Stimulated activated CD4-positive, alpha-beta T cell treated with anti-CD3 and anti-CD28 coated beads, TNF-alpha, amount 100 ng/mL, for 24 hours (primary cell): ENCODE measurements around the gene PRSS53.
A peak's percentile ranks its signal among the peaks of the same experiment; 100 is the strongest.
"Not testable (repeated sequence)": the region's sequence is repeated elsewhere in the genome, so short reads cannot be mapped to it uniquely, and the experiment has no call there.

Experiments
- DNase-seq, 3 experiments: peaks; one replicate each; pipeline ENCODE4 v3.0.0-alpha.2; 2020; ENCODE audit warnings: low read depth in 3 of 3

Gene PRSS53

DNA sequence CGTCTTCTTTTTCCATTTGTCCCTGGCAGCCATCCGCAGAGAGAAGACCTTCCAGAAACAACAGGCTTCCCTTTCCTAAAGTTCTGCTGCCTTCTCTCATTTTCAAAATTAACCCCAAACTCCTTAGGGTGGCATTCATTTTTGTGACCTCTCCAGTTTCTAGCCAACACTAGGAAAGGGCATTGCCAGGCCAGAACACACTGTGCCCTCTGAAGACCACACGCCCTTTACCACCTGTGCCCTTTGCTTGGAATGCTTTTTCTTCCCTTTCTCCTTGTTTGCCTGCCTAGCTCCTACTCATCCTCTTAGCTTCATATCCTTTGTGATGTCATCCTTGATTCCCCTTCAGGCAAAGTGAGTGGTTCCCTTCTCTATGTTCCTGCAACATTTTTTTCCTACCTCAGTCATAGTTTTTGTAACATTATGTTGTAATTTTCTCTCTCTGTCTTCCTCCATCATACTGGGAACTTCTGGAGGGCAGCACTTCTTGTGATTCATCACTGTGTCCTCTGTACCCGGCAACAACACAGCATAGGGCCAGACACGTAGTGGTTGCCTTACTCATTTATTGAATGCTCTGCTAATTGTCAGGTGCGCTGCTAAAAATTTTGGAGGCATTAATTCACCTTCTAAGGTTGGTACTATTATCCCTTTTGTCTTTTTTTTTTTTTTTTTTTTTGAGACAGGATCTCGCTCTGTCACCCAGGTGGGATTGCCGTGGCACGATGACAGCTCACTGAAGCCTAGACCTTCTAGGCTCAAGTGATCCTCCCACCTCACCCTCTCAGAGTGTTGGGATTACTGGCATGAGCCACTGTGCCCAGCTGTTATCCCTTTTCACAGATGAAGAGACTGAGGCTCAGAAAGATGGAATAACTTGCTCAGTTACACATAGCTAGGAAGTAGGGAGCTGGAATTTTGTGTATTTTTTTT, 29.7 kb upstream of the PRSS53 start:
- no peak for DNase-seq

DNA sequence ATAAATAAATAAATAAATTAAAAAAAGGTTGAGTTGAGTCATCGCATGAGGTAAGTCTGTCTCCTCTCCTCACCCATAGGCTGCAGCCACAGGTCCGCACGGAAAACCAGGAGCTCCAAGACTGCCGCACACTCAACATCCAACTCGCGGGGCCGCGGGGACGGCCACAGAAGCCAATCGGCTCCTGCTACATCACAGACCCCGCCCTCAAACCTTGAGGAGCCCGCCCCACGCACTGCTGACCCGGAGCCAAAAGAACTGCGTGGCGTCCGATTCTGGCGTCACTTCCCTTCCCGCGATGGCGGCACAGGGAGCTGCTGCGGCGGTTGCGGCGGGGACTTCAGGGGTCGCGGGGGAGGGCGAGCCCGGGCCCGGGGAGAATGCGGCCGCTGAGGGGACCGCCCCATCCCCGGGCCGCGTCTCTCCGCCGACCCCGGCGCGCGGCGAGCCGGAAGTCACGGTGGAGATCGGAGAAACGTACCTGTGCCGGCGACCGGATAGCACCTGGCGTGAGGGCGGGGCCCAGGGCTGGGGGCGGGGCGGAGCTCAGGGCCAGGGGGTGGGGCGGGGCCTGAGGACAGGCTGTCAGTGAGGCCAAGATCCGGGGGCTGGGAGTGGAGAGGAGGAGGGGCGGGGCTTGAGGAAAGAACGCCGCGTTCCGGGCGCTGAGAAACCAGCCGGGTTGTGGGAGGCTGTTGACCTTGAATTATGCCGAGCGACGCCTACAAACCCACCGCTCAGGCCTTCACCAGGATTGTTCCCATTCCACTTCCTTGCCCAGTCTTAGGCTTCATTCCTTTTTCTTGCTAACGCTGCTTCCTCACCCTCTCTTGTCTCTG, 28.9 kb upstream of the PRSS53 start, which contains the start of gene KAT8:
Gene KAT8 (plus strand): TSS at position 281 of the 839 bp plus-strand sequence. CDS start 18 bp downstream, at position 299.
- DNase-seq, result peak; percentile 94 to 98 (median 98)

DNA sequence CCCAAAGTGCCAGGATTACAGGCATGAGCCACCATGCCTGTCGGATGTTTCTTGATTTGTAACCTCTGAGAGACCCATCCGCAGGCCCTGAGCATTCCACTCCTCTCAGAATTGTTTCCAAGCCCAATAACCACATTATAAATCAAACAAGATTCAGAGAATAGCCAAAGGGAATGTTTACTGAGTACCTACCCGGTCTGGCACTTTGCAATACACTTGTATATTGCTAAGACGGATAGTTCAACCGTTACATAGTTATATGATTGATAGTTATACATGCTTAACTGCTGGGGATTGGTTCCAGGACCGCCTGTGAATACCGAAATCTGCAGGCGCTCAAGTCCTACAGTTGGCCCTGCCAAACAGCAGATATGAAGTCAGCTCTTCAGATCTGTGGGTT, 25.7 kb upstream of the PRSS53 start:
- DNase-seq, result no peak

DNA sequence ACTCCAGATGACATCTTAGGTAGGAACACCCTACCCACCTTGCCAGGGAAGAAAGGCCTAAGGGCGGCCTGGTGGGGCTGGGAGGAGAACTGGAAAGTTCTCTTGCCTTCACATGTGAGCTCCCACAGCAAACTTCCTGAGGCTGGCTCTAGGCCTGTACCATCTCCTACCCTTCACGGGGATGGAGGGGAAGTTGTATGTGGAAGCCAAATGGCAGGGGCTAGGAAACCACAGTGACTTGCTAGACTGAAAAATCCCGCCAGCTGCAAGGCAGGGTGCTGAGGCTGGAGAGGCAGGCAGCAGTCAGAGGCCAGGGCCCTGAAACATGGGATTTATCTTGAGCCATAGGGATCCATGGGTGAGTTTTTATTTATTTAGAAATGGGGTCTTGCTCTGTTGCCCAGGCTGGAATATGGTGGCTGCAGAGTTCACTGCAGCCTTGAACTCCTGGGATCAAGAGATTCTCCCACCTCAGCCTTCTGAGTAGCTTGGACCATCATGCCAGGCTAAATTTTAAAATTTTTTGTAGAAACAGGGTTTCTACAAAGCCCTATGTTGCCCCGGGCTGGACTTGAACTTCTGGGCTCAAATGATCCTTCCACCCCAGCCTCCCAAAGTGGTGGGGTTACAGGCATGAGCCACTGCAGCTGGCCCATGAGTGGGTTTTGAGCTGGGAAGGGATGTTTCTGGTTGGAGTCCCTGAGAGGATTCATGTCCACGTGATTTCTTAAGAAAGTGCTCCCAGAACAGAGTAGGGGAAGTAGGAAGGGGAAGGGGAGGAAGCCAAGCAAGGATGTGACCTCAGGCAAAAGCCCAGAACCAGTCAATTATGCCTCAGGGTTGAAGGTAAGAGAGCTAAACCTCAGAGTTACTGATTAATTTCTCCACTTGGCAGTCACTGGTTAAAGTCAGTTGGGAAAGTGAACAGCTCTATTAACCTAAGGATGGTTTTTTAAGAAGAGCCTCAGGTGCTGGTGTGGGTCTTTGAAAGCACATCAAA, 24.7 kb upstream of the PRSS53 start:
- no peak for DNase-seq

DNA sequence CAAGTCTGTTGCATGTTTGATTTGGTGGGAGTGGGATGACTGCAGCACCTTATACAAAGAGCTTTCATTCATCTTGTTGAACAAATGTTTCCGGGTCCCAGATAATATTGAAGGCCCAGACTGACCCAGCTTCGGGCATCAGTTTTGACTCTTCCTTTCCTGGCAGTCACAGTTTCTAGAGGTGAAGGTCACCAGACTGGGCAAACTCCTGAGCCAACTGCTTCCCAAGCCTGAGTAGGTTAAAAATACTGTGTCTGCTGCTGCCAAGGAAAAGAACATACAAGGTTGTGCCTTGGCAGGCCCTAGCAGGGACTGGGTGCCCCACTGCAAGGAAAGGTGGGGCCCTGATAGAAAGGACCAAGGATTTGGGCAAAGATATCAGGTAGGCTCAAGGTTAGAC, 24.0 kb upstream of the PRSS53 start:
- no peak for DNase-seq

DNA sequence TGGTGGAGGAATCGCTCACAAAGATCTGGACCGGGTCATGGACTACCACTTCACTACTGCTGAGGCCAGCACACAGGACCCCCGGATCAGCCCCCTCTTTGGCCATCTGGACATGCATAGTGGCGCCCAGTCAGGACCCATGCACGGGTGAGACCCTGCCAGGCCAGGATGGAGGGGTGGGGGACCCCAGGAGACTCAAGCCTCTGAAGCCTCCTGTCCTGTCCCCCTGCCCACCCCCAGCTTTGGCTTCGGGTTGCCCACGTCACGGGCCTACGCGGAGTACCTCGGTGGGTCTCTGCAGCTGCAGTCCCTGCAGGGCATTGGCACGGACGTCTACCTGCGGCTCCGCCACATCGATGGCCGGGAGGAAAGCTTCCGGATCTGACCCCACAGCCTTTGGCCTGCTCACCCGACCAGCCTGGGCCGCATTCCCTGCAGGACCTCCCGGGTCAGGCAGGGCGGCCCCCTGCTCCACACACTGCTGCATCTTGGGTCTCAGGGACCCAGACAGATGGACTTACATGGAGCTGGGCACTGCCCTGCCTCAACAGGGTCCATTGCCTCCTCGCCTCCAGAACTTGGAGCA, 23.2 kb upstream of the PRSS53 start:
- no peak for DNase-seq

DNA sequence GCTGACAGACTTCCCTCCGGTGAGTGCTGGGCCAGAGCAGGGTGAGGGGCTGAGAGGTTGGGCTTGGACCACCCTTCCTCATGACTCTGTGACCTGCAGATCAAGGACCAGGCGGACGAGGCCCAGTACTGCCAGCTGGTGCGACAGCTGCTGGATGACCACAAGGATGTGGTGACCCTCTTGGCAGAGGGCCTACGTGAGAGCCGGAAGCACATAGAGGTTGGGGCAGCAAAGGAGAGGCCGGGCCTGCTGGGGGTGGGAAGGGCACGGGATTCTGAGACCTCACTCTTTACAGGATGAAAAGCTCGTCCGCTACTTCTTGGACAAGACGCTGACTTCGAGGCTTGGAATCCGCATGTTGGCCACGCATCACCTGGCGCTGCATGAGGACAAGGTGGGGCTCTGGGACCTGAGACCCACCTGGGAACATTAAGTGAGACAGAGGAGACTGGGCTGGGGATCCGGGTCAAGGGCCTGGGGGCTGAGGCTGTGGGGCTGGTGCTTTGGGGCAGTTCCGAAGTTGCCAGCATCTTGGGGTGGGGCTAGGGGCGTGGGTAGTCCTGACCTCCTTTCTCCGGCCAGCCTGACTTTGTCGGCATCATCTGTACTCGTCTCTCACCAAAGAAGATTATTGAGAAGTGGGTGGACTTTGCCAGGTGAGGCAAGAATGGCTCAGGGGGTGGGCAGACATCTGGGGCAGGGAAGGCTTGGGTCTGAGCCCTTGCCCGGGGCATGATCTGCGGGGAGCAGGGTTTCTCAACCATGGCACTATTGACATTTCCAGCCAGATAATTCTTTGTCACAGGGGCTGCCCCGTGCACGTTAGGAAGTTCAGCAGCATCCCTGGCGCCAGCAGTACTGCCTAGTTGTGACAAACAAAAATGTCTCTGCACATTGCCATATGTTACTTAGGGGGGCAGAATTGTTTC, 21.6 kb upstream of the PRSS53 start:
- DNase-seq, result no peak

DNA sequence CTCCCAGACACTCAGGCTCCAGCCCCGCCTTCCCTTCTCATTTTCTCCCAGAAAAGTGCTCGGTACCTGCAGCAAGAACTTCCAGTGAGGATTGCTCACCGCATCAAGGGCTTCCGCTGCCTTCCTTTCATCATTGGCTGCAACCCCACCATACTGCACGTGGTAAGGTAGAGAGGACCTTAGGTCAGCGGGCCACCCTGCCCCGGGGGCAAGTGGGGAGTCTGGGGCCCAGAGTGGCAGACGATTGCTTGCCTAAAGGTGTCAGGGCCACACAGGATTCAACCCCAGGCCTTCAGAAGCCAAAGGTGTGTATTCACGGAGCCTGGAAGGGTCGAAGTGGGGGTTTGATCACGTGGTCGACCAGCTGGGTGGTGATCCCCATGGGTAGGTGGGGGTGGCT, 20.9 kb upstream of the PRSS53 start:
- no peak for DNase-seq

DNA sequence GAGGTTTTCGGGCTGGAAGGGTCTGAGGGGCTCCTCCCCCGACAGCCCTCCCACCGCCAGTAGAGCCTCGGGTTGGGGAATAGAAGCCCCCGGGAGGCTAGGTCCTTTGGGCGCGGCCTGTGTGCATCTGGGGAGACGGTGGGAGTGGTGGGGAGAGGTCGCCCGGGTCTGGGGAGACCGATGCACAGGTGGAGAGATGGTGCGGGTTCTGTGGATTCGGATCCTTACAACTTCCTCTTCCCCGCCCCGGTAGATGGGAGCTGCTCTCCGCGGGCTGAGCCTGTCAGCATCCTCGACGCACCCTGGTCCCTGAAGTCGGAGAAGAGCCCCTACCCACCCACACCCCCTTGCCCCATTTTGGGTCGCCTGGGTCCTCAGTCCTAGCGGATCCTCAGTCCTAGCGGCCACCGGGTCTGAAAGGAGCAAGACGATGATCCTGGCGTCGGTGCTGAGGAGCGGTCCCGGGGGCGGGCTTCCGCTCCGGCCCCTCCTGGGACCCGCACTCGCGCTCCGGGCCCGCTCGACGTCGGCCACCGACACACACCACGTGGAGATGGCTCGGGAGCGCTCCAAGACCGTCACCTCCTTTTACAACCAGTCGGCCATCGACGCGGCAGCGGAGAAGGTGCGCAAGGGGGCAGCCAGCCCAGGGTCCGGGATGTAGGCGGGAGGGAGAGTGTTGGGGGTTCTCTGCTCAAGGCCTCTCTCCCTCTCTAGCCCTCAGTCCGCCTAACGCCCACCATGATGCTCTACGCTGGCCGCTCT, 20.2 kb upstream of the PRSS53 start:
- no peak for DNase-seq

DNA sequence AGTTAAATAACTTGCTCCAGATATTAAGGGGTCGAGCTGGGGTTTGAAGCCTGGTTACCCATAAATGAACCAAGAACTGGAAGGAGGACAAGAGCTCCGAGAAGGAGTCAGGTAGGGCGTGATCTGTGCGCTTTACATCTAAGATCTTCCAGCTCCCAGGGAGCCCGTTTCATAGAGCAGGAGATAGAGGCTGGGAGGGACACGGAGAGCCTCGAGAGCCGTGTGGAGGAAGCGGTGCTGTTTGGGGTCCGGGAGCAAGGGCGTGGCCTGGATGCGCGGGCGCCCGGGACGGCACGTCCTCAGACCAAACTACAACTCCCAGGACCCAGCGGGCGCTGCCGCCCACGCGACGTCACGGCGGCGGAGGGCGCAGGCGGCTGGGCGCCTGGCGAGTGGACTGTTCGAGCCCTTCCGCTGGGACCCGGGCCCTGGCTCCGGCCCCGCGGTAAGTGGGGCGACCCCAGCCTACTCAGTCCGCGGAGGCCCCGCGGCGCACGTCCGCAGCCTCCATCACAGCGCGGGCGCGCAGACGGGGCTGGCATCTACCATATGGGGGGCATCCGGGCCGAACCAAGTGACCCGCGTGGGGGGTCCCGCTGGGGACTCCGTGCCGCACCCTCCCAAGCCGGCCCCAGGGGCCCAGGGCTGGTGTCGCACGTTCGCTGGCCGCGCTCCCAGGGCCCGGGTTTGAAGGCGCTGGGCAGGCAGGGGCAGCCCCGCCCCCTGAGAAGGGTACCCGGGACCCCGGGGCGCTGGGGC, 19.5 kb upstream of the PRSS53 start, which contains the start of gene BCKDK:
Gene BCKDK (plus strand): TSS at position 352 of the 759 bp plus-strand sequence. CDS start 838 bp downstream, outside the sequence.
- DNase-seq, result peak; percentile 57 to 83 (median 63)

DNA sequence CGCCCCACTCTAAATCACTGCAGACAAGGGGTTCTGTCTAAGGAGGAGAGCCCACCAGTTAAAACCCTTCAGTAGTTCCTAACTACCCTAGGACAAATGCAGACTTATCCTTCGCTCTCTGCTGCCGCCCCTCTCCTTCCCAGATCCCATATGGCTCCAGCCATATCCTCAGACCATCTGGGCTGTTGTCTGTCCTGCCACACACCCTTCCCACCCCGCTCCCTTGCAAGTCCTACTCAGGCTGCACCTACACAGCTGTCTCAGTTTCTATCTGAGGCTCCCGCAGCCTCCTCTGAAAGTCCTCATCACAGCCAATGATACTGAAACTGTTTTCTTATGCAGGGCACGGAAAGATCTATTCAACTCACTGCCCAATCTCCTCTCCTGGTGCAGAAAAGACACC, 18.7 kb upstream of the PRSS53 start:
- peak in 1 of 3 experiments; percentile 44 for DNase-seq

DNA sequence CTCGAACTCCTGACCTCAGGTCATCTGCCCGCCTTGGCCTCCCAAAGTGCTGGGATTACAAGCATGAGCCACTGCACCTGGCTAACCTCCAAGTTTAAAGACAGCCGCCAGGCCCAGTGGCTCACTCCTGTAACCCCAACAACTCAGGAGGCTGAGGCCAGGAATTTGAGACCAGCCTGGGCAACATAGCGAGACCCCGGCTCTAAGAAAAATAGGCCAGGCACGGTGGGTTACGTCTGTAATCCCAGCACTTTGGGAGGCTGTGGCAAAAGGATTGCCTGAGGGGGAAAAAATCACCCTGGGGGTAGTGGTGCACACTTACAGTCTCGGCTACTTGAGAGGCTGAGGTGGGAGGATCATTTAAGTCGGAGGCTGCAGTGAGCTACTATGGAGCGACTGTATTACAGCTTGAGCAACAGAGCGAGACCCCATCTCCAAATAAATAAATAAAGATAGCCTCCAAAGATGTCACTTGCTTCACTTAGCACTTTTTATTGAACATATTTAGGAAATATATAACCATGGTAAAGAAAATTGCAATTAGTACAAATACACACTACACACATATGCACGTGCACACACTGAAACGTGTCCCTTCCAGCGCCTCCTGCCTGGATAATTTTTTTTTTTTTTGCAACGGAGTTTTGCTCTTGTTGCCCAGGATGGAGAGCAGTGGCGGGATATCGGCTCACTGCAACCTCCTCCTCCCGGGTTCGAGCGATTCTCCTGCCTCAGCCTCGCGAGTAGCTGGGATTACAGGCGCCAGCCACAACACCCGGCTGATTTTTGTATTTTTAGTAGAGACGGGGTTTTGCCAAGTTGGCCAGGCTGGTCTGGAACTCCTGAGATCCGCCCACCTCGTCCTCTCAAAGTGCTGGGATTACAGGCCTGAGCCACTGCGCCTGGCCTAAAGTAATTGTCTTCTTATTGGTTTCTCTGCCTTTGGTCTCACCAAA, 18.0 kb upstream of the PRSS53 start:
- no peak for DNase-seq

DNA sequence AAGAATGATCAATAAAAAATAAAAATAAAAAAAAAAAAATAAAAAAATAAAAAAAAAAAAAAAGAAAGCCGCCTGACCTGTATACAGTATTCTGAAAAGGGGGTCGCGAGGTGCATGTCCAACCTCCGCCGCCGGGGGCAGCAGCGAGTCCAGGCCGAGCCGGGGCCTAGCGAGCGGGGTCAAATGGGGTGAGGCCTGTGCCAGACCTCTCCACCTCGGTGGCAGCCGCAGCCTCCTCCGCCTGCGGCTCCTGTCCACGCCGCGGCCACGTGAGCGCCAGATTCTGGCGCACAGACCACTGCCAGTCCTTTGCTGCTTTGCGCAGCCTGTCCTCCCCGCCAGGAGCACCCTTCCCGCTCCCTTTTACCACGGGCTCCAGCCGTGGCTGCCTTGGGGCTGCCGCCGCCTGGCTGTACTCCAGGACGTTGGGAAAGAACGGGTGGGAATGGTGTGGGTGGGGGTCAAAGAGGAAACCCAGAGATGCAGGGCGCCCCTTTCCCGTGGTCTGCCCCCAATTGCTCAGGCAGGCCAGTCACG, 17.0 kb upstream of the PRSS53 start:
- peak; percentile 54 to 82 (median 75) for DNase-seq

DNA sequence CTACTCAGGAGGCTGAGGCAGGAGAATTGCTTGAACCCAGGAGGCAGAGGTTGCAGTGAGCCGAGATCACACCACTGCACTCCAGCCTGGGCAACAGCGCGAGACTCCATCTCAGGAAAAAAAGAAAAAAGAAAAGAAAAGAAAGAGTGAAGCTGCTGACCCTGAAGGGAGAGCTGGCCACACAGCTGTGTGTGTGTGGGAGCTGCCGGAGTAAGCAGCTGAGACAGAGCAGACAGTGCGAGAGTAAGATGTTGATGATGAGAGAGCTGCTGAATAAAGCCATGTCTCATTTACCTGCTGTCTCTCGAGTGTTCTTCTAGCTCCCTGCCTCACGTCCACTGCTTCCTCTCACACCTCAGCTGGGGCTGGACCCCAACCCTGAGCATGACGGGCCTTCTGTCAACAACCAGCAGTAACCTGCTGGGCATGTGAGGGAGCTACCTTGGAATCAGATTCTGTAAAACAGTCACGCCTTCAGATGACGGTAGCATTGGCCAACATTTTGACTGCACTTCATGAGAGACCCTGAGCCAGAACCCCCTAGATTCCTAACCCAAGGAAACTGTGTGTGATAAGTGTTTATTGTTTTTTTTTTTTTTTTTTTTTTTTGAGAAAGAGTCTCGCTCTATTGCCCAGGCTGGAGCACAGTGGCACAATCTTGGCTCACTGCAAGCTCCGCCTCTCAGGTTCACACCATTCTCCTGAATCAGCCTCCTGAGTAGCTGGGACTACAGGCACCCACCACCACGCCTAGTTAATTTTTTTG, 12.3 kb upstream of the PRSS53 start:
- DNase-seq, result not testable (repeated sequence)

DNA sequence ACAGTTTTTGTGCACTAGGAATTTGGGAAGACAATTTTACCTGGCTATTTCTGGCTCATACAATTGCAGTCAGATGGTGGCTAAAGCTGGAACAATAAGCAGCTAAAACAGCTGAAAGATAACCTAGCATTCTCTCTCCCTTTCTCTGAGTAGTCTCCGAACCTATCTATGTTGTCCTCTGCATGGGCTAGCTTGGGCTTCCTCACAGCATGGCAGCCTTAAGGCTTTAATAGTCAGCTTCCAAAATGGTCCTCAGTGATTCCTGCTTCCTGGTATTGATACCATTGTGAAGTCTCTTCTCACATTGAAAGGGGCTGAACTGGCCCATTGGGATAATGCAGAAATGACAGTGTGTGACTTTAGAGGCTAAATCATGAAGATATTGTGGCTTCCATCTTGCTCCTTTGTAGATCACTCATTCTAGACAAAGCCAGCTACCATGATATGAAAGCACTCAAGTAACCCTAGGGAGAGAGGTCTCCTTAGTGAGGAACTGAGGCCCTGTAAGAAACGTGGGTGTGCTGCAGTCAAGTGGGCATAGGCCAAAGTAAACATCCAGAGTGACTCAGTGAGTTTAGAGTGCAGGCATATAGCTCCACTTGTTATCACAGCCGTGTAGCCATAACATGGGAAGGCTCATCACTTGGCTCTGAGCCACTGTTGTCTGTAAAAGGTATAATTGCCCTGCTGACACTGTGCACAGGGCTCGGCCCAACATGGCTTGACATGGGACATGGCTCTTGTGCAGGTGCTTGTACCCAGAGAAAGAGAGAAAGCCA, 11.3 kb upstream of the PRSS53 start:
- DNase-seq, result no peak
